ENCODE data around the gene RGL3. TPM values are rescaled to one million over a fixed set of nuclear protein-coding genes. Genes with fewer than 3 reads are reported as not detected.

Gene RGL3
- total and polyA plus RNA-seq, 2 experiments from 2014 or later, result 0.54 to 1.4 TPM

GRCh38 chr19:11423791-11424181 lies 4.7 kb upstream of the RGL3 start:
- WGBS, 2 experiments (ENCODE audit: low coverage in 1 of 2, low lambda C conversion rate in 2 of 2, missing lambda C conversion rate in 2 of 2), result 9% methylated on average over 15 to 16 of the region's 22 CpGs

GRCh38 chr19:11423164-11423790 lies 4.2 kb upstream of the RGL3 start:
- H3K27me3 ChIP-seq (replicated peaks; ENCODE audit: insufficient read depth), result no peaks in the 10 kb centered on the region; the same call in 1 of the 2 replicates
- H3F3A ChIP-seq (ENCODE audit: insufficient read depth), result no peaks in the 10 kb centered on the region
- no peaks in the 10 kb centered on the region for H3K79me2 ChIP-seq (ENCODE audit: insufficient read depth)
- no peaks in the 10 kb centered on the region for H4K20me1 ChIP-seq (ENCODE audit: insufficient read depth)
- H2AFZ ChIP-seq, result no peak overlapping the region
- TF ChIP-seq EZH2 (IDR thresholded peaks at IDR 0.05; ENCODE audit: insufficient read depth, poor library complexity, severe bottlenecking) (no peak), EZH2phosphoT487 (IDR thresholded peaks at IDR 0.05; ENCODE audit: insufficient read depth, low read depth) (no peak)
- no peak overlapping the region for H3K4me2 ChIP-seq (ENCODE audit: unreplicated experiment)
- 11 to 14% methylated on average over 27 of the region's 27 CpGs for WGBS, 2 experiments (ENCODE audit: low coverage in 1 of 2, low lambda C conversion rate in 2 of 2, missing lambda C conversion rate in 2 of 2)
- in situ Hi-C loops (cut with MboI), result no loop called here
- no peaks in the 10 kb centered on the region for H3K9me3 ChIP-seq (ENCODE audit: low read depth)
- no peak overlapping the region for H3K9ac ChIP-seq
- no peaks in the 10 kb centered on the region for H3K36me3 ChIP-seq (ENCODE audit: low read depth)
- no peak overlapping the region for H3K4me3 ChIP-seq
- no peak overlapping the region for H3K27ac ChIP-seq
- H3K4me1 ChIP-seq (ENCODE audit: insufficient read depth), result no peaks in the 10 kb centered on the region
- no peak for DNase-seq
- H3K9me2 ChIP-seq (ENCODE audit: insufficient read depth), result no peaks in the 10 kb centered on the region

More at GRCh38 chr19:11423791-11424181, 4.7 kb upstream of the RGL3 start:
- Histone ChIP-seq H3K27ac (no peak overlapping the region), H3K4me2 (ENCODE audit: unreplicated experiment) (no peak overlapping the region), H3K36me3 (ENCODE audit: low read depth) (no peaks in the 10 kb centered on the region), H3K27me3 (replicated peaks; ENCODE audit: insufficient read depth) (no peaks in the 10 kb centered on the region; the same call in 1 of the 2 replicates), H3K4me3 (no peak overlapping the region), H3K9ac (no peak overlapping the region), H2AFZ (no peak overlapping the region), H3K9me3 (ENCODE audit: low read depth) (no peaks in the 10 kb centered on the region), H3K79me2 (ENCODE audit: insufficient read depth) (no peaks in the 10 kb centered on the region), H3F3A (ENCODE audit: insufficient read depth) (no peaks in the 10 kb centered on the region), H3K4me1 (ENCODE audit: insufficient read depth) (no peaks in the 10 kb centered on the region), H4K20me1 (ENCODE audit: insufficient read depth) (no peaks in the 10 kb centered on the region), H3K9me2 (ENCODE audit: insufficient read depth) (no peaks in the 10 kb centered on the region)
- TF ChIP-seq EZH2 (IDR thresholded peaks at IDR 0.05; ENCODE audit: insufficient read depth, poor library complexity, severe bottlenecking) (no peak), EZH2phosphoT487 (IDR thresholded peaks at IDR 0.05; ENCODE audit: insufficient read depth, low read depth) (no peak)
- DNase-seq, result no peak
- in situ Hi-C loops (cut with MboI), result no loop called here

DNA sequence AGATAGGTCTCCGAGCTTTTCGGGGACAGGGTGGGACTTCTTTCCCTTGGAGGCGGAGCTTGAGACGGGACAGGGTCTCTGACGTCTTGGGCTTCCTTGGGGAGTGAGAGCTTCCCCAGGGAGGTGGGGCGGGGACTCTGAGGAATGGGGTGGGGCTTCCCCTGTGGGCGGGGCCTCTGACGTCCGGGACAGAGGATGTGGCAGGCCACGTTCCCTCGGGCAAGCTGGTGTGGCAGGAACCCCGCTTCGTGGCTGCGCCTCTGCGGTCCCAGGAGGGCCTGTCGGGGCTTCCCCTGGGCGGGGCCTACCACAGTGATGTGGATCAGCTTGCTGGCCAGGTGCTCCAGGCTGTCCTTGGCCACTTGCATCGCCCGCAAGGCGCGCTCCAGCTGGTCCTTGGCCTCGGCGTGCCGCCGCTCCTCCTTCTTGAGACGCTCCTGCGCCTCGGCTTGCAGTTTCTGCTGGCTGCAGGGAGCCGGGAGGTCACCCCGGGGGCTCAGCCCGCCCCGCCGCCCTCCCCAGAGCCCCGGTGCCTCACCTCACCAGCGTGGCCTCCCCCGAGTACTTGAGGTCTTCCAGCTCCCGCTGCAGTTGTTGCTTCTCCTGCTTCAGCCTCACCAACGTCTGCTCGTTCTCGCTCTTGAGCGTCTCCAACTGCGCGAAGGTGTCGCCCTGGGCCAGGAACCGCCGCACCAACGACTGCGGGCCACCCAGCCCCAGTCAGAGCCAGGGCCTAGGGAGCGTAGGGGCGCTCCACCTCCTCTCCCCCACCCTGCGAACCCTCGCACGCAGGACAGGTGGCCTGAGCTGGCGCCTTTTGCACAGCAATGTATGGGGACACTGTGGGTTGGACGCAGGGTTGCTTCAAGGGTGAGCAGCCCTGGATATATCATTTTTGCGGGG lies 3.3 kb upstream of the RGL3 start:
- Histone ChIP-seq H3K9ac (peak overlapping the region; percentile 44; the same call in 1 of the 2 replicates), H3K27ac (no peak overlapping the region), H4K20me1 (ENCODE audit: insufficient read depth) (no peaks in the 10 kb centered on the region), H3K27me3 (replicated peaks; ENCODE audit: insufficient read depth) (no peaks in the 10 kb centered on the region; the same call in 1 of the 2 replicates), H3K4me3 (peak overlapping the region; percentile 61), H3K4me1 (ENCODE audit: insufficient read depth) (no peaks in the 10 kb centered on the region), H2AFZ (peak overlapping the region; percentile 70), H3F3A (ENCODE audit: insufficient read depth) (no peaks in the 10 kb centered on the region), H3K9me2 (ENCODE audit: insufficient read depth) (no peaks in the 10 kb centered on the region), H3K9me3 (ENCODE audit: low read depth) (no peaks in the 10 kb centered on the region), H3K4me2 (ENCODE audit: unreplicated experiment) (peak overlapping the region; percentile 74), H3K79me2 (ENCODE audit: insufficient read depth) (no peaks in the 10 kb centered on the region), H3K36me3 (ENCODE audit: low read depth) (no peaks in the 10 kb centered on the region)
- peak; percentile 74 for DNase-seq
- TF ChIP-seq EZH2phosphoT487 (IDR thresholded peaks at IDR 0.05; ENCODE audit: insufficient read depth, low read depth) (no peak), EZH2 (IDR thresholded peaks at IDR 0.05; ENCODE audit: insufficient read depth, poor library complexity, severe bottlenecking) (no peak)
- in situ Hi-C loops (cut with MboI), result no loop called here
- 3% methylated on average over 44 to 56 of the region's 56 CpGs for WGBS, 2 experiments (ENCODE audit: low coverage in 1 of 2, low lambda C conversion rate in 2 of 2, missing lambda C conversion rate in 2 of 2)

DNA sequence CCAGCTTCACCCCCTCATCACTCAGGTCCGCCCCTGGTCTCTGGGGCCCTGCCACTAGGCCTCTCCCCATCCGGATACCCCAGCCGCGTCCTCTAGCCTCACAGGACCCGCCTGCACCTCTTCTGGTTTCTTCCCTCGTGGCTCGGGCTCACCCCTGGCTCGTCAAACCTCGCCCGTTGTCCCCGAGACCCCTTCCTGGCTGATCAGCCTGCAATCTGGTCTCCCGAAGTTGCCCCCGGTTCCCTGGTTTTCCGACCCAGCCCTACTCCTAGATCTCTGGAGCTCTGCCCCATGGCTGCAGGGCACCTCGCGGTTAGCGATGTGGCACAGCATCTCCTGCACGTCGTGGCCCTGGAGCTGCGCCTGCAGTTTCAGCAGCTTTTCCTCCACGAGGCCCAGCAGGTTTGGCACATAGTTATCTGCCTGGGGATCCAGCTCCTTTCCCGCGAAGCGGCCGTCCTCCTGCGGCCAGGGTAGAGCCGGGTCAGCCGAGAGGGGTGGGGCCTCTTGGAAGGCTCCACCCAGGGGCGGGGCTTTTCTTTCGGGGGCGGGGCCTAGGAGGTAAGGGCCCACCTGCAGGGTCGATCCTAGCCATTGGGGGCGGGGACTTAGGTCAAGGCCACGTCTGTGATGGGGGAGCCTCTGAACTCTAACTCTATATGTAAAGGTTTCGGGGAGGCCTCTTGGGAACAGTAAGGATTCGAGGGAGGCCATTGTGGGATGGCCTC lies 2.4 kb upstream of the RGL3 start:
- Histone ChIP-seq H3K9me2 (ENCODE audit: insufficient read depth) (no peaks in the 10 kb centered on the region), H3K36me3 (ENCODE audit: low read depth) (no peaks in the 10 kb centered on the region), H3K27ac (no peak overlapping the region), H3K9ac (no peak overlapping the region), H3K4me2 (ENCODE audit: unreplicated experiment) (peak overlapping the region; percentile 74), H3K4me3 (peak overlapping the region; percentile 61), H3K9me3 (ENCODE audit: low read depth) (no peaks in the 10 kb centered on the region), H3F3A (ENCODE audit: insufficient read depth) (no peaks in the 10 kb centered on the region), H3K4me1 (ENCODE audit: insufficient read depth) (no peaks in the 10 kb centered on the region), H3K79me2 (ENCODE audit: insufficient read depth) (no peaks in the 10 kb centered on the region), H2AFZ (peak overlapping the region; percentile 70), H4K20me1 (ENCODE audit: insufficient read depth) (no peaks in the 10 kb centered on the region), H3K27me3 (replicated peaks; ENCODE audit: insufficient read depth) (no peaks in the 10 kb centered on the region; the same call in 1 of the 2 replicates)
- in situ Hi-C loops (cut with MboI), result no loop called here
- TF ChIP-seq EZH2 (IDR thresholded peaks at IDR 0.05; ENCODE audit: insufficient read depth, poor library complexity, severe bottlenecking), result no peak
- DNase-seq, result peak; percentile 32
- WGBS, 2 experiments (ENCODE audit: low coverage in 1 of 2, low lambda C conversion rate in 2 of 2, missing lambda C conversion rate in 2 of 2), result 12 to 16% methylated on average over 34 to 36 of the region's 36 CpGs
